Measurements from ENCODE around the gene SLC26A9. TPM values are rescaled to one million over a fixed set of nuclear protein-coding genes. Genes with fewer than 3 reads are reported as not detected.

Gene SLC26A9
- total RNA-seq, 2 donors from 2014 or later, result not detected

DNA sequence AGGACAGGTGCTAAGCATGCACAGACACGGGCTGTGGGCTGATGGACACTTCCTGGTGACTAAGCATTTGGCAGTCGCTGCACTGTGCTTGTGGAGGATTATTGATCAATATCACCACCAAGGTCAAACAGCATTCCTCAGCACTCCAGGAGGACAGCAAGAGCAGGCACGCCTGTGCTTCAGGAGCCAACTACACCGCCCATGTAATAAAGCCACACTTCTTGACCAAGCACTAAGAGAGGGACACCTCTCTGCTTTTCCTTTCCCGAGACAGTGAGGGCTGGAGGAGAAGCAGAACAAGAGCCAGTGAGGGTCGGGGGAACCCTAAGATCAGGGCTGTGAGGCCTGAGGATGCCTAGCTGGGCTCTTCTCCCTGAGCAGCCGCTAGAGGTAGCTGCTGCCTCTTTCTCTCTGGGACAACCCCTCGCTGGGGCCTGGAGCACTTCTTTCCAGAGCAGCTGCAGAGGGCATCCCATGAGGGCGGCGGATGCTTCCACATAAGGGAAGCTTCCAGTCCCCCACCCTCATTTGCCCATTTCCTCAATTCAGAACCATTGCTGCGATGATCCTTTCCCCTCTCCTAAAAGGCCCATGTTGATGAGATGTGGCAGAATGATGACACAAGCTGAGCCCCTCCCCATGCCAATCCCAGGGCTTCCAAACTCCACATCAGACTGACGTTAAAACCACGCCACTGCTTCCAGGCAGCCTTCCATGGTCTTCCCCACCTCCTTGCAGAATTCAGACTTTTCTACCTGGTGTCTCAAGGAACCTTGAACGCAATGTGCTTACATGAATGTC lies 40.9 kb upstream of the SLC26A9 start:
- H3K9me3 ChIP-seq, result no peaks in the 10 kb centered on the region
- no peaks in the 10 kb centered on the region for H3K36me3 ChIP-seq
- H3K4me1 ChIP-seq, result no peaks in the 10 kb centered on the region
- no peak overlapping the region for H3K9ac ChIP-seq (ENCODE audit: low read depth in 2 of 2, low read length in 2 of 2)
- peak; percentile 46 for DNase-seq
- no peak overlapping the region for H3K4me3 ChIP-seq
- TF ChIP-seq, protein P1, sequence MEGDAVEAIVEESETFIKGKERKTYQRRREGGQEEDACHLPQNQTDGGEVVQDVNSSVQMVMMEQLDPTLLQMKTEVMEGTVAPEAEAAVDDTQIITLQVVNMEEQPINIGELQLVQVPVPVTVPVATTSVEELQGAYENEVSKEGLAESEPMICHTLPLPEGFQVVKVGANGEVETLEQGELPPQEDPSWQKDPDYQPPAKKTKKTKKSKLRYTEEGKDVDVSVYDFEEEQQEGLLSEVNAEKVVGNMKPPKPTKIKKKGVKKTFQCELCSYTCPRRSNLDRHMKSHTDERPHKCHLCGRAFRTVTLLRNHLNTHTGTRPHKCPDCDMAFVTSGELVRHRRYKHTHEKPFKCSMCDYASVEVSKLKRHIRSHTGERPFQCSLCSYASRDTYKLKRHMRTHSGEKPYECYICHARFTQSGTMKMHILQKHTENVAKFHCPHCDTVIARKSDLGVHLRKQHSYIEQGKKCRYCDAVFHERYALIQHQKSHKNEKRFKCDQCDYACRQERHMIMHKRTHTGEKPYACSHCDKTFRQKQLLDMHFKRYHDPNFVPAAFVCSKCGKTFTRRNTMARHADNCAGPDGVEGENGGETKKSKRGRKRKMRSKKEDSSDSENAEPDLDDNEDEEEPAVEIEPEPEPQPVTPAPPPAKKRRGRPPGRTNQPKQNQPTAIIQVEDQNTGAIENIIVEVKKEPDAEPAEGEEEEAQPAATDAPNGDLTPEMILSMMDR (IDR thresholded peaks at IDR 0.05), result peak; percentile 67
- intact Hi-C loops (cut with DNase I), result loop anchor here (2.0 kb wide), 1 partner anchor 123 kb away; no protein-coding TSS in a partner anchor
- H3K27me3 ChIP-seq, result no peaks in the 10 kb centered on the region
- no peak overlapping the region for H3K27ac ChIP-seq

DNA sequence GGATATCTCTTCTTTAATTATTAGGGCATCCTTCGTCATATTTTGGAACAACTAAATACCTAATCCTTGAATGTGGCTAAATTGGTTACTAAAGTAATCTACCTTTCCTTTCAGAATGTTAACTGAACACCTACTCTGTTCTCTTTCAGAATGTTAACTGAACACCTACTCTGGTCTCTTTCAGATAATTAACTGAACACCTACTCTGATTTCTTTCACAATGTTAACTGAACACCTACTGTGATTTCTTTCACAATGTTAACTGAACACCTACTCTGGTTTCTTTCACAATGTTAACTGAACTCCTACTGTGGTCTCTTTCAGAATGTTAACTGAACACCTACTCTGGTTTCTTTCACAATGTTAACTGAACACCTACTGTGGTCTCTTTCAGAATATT lies 38.0 kb upstream of the SLC26A9 start:
- H3K9me3 ChIP-seq, result no peaks in the 10 kb centered on the region
- H3K9ac ChIP-seq (ENCODE audit: low read depth in 2 of 2, low read length in 2 of 2), result no peak overlapping the region
- no peak overlapping the region for H3K27ac ChIP-seq
- TF ChIP-seq, protein P1 (IDR thresholded peaks at IDR 0.05), result no peak
- no peaks in the 10 kb centered on the region for H3K36me3 ChIP-seq
- H3K27me3 ChIP-seq, result no peaks in the 10 kb centered on the region
- H3K4me1 ChIP-seq, result no peaks in the 10 kb centered on the region
- no peak for DNase-seq
- intact Hi-C loops (cut with DNase I), result no loop called here
- H3K4me3 ChIP-seq, result no peak overlapping the region

DNA sequence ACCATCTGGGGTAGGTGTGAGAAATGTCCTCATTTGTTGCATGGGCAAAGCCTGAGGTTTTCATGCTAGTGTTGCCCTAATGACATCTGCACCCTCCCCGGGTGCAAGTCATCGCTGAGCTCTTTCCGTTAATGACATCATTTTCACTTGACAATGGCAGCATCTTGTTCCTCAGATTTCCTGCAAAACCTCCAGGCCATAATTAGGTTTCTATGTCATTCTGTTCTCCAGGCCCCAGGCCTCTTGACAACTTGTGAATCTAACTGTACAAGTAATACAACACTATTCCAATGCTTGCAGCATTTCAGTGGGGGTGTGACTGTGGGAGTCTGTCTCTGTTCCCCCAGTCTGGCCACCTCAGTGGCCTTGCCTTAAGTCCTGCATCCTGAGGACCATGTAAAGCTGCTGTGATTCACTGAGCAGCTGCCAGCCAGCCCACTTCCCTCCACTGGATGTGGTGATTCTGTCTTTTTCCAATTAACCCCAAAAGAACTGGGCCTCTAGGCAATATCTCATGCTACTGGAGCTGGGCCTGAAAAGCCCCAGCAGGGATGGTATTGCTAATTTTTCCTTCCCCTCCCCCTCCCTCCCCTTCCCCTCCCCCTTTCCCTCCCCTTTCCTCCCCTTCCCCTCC lies 37.1 kb upstream of the SLC26A9 start:
- H3K27ac ChIP-seq, result no peak overlapping the region
- H3K36me3 ChIP-seq, result no peaks in the 10 kb centered on the region
- TF ChIP-seq, protein P1 (IDR thresholded peaks at IDR 0.05), result no peak
- H3K4me3 ChIP-seq, result no peak overlapping the region
- no peaks in the 10 kb centered on the region for H3K27me3 ChIP-seq
- no peaks in the 10 kb centered on the region for H3K9me3 ChIP-seq
- DNase-seq, result no peak
- no peak overlapping the region for H3K9ac ChIP-seq (ENCODE audit: low read depth in 2 of 2, low read length in 2 of 2)
- intact Hi-C loops (cut with DNase I), result no loop called here
- H3K4me1 ChIP-seq, result no peaks in the 10 kb centered on the region

DNA sequence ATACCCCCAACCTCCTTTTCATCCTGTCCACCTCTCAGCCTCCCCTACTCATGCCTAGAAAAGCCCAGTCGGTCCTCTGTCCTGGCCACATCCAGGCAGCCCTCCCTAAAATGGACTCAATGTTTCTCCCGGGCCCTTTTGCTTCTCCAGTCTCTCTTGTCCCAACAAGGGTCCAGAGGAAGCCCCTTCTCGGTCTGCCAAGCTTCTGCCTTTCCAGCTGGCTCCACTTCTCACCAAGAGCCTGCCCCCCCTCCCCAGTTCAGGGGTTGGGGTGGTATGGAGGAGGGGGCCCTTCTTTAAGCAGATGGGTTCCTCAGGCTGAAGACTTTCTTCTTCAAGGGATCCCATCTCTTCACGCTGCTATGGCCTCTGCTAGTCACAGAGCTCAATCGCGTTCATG lies 36.0 kb upstream of the SLC26A9 start:
- TF ChIP-seq, protein P1 (IDR thresholded peaks at IDR 0.05), result no peak
- no peak for DNase-seq
- no peak overlapping the region for H3K9ac ChIP-seq (ENCODE audit: low read depth in 2 of 2, low read length in 2 of 2)
- H3K9me3 ChIP-seq, result no peaks in the 10 kb centered on the region
- no peaks in the 10 kb centered on the region for H3K36me3 ChIP-seq
- H3K4me3 ChIP-seq, result no peak overlapping the region
- H3K27me3 ChIP-seq, result no peaks in the 10 kb centered on the region
- intact Hi-C loops (cut with DNase I), result loop anchor here (10.0 kb wide), 1 partner anchor 314 kb away; no protein-coding TSS in a partner anchor
- H3K4me1 ChIP-seq, result no peaks in the 10 kb centered on the region
- no peak overlapping the region for H3K27ac ChIP-seq

DNA sequence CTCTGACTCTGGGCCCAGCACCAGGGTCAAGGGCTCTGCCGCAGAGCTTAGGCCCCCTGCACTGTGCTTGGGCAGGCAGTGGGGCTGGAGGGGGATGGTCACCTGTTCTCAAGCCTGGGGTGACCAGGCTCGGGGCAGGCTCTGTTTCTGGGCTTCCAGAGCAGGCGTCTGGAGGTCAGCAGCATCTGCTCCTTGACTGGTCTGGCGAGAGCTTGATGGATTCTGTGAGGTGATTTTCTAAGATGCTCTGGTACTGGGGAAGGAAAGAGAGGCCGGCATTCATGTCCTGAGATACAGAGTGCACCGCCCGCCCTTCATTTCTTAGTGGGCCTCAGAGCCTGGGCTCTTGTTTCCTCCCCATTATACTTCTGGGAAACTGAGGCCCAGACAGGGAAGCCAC lies 35.4 kb upstream of the SLC26A9 start:
- Histone ChIP-seq H3K4me1 (no peaks in the 10 kb centered on the region), H3K9me3 (no peaks in the 10 kb centered on the region), H3K4me3 (no peak overlapping the region), H3K9ac (ENCODE audit: low read depth in 2 of 2, low read length in 2 of 2) (no peak overlapping the region), H3K36me3 (no peaks in the 10 kb centered on the region), H3K27ac (no peak overlapping the region), H3K27me3 (no peaks in the 10 kb centered on the region)
- no peak for DNase-seq
- intact Hi-C loops (cut with DNase I), result loop anchor here (10.0 kb wide), 1 partner anchor 314 kb away; no protein-coding TSS in a partner anchor
- TF ChIP-seq, protein P1 (IDR thresholded peaks at IDR 0.05), result no peak

Data from colonic mucosa (tissue), 4 donors.